ENCODE results near the gene HDAC11. TPM values are rescaled to one million over a fixed set of nuclear protein-coding genes. Genes with fewer than 3 reads are reported as not detected.
A peak's percentile ranks its signal among the peaks of the same experiment; 100 is the strongest.
"Not testable (repeated sequence)": the region's sequence is repeated elsewhere in the genome, so short reads cannot be mapped to it uniquely, and the experiment has no call there.

The HDAC11 gene
- polyA plus RNA-seq, 1 donor: 15.8 TPM

GRCh38 chr3:13493867-13494441, 13.8 kb downstream of the HDAC11 start:
- DNase-seq (ENCODE audit: low read depth): no peak

- no peak for DNase-seq (ENCODE audit: low read depth)
Observed at GRCh38 chr3:13494463-13495350, 14.6 kb downstream of the HDAC11 start.

GRCh38 chr3:13495351-13495813, 15.3 kb downstream of the HDAC11 start:
- no peak for DNase-seq (ENCODE audit: low read depth)

DNA sequence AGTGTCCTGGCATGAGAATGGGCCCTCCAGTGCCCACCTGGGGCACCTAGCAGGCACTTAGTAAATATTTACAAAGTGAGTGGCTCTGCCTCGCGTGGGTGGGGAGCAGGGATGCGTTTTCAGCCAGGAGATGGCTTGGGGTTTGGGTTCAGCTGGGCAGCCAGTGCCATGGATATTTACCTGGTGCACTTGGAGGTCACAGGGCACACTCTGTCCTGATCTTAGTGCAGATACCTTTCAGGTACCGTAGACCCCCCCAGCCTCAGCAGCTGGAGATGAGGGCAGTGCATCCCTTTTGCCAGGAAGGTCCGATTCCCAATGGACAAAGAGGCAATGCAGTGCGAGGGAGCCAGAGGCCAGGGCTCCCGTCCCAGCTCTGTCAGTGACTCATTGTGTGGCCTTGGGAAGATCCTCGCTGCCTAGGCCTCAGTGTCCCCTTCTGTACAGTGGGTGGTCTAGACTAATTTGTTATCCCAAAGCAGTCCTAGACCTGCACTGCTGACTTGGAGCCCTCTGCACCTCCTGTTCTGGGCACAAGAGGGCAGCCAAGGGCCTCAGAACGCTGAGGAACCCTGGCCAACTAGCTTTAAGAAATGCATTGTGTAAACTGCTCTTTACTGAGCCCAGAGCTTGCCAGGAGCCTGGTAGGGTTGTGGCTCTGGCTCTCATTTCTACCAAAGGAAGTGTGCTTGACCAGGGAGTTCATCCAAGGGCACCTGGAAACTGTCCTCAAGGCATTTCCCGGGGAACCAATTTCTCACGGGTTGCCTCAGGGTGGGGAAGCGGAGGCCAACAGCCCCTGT, 16.0 kb downstream of the HDAC11 start:
- peak; percentile 64 for DNase-seq (ENCODE audit: low read depth)

DNA sequence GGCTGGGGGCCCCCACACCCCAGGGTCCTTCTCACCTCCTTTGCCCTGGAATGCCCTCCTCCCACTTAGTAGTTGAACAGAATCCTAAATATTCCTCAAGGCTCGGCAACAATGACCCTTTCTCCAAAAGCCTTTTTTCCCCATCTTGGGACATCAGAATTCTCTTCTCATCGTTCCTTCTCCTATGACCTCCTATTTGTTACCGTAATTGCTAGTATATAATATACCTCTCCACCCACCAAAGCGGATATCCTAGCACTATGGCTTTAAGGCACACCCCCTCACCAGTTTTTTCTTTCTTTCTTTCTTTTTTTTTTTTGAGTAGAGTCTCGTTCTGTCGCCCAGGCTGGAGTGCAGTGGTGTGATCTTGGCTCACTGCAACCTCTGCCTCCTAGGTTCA, 16.8 kb downstream of the HDAC11 start:
- DNase-seq (ENCODE audit: low read depth): no peak

GRCh38 chr3:13497386-13497785, 17.3 kb downstream of the HDAC11 start:
- DNase-seq (ENCODE audit: low read depth): no peak

GRCh38 chr3:13498354-13499060, 18.4 kb downstream of the HDAC11 start:
- no peak for DNase-seq (ENCODE audit: low read depth)

- DNase-seq (ENCODE audit: low read depth): not testable (repeated sequence)
Observed at GRCh38 chr3:13499246-13499645, 19.1 kb downstream of the HDAC11 start.

GRCh38 chr3:13500133-13500885, 20.2 kb downstream of the HDAC11 start:
- no peak for DNase-seq (ENCODE audit: low read depth)

DNA sequence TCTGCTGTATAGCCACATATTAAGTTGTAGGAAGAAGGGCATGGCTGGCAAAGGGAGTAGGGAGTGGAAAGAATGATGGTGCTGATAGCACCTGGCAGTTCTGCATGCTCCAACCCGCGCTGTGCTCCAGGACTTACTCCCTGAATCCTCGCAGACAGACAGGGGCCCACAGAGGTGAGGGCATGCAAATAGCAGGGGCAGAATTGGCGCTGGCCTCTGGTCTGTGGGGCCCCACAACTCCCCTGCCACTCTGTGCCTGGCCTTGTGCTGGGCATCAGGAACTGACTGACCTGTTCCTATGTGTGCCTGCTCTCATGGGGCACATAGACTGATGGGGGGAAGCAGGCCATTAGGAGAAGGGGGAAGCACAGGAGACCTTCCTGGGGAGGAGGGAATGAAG, 20.9 kb downstream of the HDAC11 start:
- no peak for DNase-seq (ENCODE audit: low read depth)

DNA sequence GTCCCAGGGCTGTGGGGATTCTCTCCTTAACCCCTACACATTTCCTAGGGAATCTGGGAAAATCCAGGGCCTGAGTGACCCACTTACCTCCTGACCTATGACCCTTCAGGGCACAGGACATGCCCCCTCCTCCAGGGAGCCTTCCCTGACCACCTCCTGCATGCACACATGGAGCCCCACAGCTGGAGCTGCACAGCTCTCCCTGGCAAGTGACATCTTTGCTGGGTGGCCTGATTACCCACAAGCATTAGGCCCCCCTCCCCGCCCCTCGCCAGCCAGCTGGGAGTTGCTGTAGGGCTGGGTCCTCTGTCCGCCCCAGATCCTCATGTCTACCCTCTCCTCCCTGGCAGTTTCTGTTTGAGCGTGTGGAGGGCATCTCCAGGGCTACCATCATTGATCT, 21.4 kb downstream of the HDAC11 start:
- DNase-seq (ENCODE audit: low read depth): no peak

- DNase-seq (ENCODE audit: low read depth): no peak
Observed at GRCh38 chr3:13501958-13502790, 22.1 kb downstream of the HDAC11 start.

DNA sequence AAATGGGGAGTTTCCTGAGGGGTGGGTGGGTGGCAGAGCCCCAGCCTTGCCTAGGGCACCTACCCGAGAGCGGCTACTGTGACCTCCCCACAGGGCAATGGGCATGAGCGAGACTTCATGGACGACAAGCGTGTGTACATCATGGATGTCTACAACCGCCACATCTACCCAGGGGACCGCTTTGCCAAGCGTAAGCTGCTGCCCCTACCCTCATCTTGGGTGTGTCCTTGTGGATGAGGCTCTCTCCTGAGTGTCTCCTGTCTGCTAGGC, 22.6 kb downstream of the HDAC11 start:
- DNase-seq (ENCODE audit: low read depth): no peak

- DNase-seq (ENCODE audit: low read depth): no peak
Observed at GRCh38 chr3:13504161-13504831, 24.2 kb downstream of the HDAC11 start.

DNA sequence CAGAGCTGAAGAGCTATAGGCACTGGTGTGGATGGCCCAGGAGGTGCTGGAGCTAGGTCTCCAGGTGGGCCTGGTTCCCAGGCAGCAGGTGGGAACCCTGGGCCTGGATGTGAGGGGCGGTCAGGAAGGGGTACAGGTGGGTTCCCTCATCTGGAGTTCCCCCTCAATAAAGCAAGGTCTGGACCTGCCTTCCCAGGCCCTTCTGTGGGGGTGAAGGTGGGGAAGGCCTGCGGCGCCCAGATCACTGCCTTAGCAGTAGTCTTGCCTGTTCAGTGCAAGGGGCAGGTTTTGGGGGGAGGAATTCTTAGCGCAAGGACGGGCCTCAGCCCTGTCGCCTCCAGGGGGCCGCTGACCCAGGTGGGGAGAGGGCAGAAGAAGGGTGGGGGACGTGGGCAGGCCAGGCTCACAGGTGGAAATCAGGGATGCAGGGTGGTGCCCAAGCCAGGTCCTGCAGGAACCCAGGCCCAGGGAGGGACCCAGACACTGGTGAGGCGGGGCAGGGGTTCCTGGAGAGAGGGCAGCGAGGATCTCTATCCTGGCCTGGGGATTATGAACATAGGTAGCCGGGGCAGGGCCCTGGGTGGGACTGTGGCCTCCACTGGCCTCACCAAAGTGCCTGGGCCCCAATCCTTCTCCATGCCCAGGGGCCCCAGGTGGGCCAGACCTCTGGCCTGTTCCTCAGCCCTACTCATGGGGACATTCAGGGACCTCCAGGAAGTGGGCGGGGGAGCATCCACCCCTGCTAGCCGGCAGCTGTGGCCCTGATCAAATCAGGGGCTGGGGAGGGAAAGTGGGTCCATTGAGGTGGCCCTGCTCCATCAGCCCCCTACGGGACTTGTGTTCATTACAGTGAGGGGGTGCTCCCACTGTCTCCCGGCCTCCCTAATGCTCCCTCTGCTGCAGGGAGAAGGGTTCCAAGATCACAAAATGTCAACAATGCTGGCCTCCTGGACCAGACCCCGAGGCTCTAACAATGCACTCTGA, 25.3 kb downstream of the HDAC11 start:
- DNase-seq (ENCODE audit: low read depth): no peak

GRCh38 chr3:13506239-13506638, 26.1 kb downstream of the HDAC11 start:
- no peak for DNase-seq (ENCODE audit: low read depth)

DNA sequence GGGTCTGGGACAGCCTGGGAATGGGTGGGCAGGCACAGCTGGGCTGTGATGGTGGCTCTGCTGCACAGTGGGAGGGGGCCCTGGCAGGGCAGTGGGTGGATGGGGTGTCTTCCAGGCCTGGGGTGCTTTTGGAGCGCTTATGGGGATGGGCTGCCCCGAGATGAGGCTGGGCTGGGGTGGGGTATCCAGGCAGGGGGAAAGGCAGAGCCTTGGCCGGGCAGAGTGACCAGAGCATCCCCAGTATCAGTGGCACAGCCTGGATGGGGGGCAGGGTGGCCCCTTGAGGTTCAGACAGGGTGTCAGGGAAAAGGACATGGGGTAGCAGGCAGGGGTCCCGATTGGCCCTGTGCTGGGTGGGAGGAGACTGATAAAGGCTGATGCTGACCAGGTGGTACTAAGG, 26.6 kb downstream of the HDAC11 start:
- DNase-seq (ENCODE audit: low read depth): no peak

- no peak for DNase-seq (ENCODE audit: low read depth)
Observed at GRCh38 chr3:13507247-13507569, 27.1 kb downstream of the HDAC11 start.
